Measurements from ENCODE around the gene STK11. TPM values are rescaled to one million over a fixed set of nuclear protein-coding genes. Genes with fewer than 3 reads are reported as not detected.

Gene STK11
- total RNA-seq, 4 donors from 2014 or later: 74.0 to 106 (median 78.4) TPM

- intact Hi-C loops (cut with DNase I; ENCODE audit: low total_unique reads): no loop called here
- TF ChIP-seq CTCF (IDR thresholded peaks at IDR 0.05): no peak
- no peak for TF ChIP-seq POLR2A (IDR thresholded peaks at IDR 0.05)
- DNase-seq (ENCODE audit: low spot score in 2 of 2): no peak
- no peak overlapping the region for H3K4me3 ChIP-seq (ENCODE audit: low read depth, poor library complexity, severe bottlenecking)
- 86 to 94% methylated on average over 53 to 61 of the region's 61 CpGs for WGBS, 2 donors
These were observed 24.6 kb downstream of the STK11 start for GRCh38 chr19:1229924-1230782.

DNA sequence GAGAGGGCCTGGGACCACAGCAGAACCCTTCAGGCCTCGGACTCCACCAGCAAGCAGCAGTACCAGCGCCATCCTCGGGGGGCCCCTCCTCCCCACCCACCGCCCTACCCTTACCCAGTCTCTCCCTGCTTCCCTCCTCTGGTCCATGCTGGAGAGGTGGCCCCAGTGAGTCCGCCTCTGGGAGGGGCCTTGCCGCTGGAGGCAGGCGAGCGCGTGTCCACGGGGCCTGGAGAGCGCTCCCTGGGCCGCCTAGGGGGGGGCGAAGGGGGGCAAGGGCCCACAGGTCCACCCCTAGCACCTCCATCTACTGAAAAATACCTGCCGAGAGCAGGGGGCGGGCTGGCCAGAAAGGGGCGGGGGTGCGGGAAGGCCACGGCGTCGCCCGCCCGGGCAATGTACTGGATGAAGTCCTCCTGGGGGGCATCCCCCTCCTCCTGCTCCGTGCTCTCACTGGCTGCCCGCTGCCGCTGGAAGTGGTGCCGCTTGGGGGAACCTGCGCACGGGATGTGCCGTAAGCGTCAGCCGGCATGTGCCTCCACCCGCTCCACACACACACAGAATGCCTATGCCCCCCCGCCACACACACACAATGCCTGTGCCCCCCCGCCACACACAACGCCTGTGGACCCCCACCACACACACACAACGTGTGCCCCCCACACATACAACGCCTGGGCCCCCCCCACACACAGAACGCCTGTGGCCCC lies 25.4 kb downstream of the STK11 start:
- TF ChIP-seq POLR2A (IDR thresholded peaks at IDR 0.05) (no peak), CTCF (IDR thresholded peaks at IDR 0.05) (no peak)
- DNase-seq (ENCODE audit: low spot score in 2 of 2): no peak
- WGBS, 2 donors: 60 to 62% methylated on average over 28 of the region's 38 CpGs
- no peak overlapping the region for H3K4me3 ChIP-seq (ENCODE audit: low read depth, poor library complexity, severe bottlenecking)
- intact Hi-C loops (cut with DNase I; ENCODE audit: low total_unique reads): no loop called here

DNA sequence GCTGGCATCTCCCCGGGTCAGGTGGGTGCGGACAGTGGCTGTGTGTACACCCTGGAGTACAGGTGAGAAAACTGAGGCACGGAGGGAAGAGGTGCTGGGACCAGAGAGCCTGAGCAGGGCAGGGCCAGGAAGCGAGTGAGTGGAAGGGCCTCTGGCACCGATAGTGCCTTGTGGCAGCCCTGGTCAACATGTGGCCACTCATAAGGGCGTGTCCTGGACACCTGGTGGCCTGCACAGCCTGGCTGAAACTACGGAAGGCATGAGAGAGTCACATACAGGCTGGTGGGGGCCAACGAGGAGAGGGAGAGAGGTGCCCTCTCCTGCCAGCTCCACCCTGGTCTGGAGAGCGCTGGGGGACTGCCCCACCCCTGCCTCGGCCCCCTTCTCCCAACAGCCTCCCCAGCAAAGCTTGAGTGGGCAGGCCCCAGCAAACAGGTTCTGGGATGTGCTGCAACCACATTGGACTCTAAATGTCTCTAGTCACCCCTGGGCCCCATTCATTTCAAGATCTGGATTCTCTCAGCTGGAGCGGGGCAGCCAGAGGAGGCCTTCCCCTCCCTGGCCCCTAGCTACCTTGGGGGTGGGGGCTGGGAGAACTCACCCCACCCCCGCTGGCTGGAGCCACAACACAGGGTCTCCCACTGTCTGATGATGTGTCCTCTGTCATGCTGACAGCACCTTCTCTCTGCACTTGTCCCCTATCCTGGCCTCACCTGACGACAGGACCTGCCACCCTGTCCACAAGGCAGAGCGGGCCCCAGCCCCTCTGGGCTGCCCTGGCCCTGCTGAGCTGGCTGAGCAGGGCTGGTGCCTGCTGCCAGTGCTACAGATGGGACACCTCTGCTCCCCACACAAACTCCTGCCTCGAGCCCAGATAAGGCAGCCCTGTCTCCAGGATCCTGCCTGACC lies 26.4 kb downstream of the STK11 start:
- intact Hi-C loops (cut with DNase I; ENCODE audit: low total_unique reads): no loop called here
- no peak overlapping the region for H3K4me3 ChIP-seq (ENCODE audit: low read depth, poor library complexity, severe bottlenecking)
- WGBS, 2 donors: 62 to 72% methylated on average over 13 to 15 of the region's 15 CpGs
- no peak for DNase-seq (ENCODE audit: low spot score in 2 of 2)
- no peak for TF ChIP-seq POLR2A (IDR thresholded peaks at IDR 0.05)
- TF ChIP-seq CTCF (IDR thresholded peaks at IDR 0.05): no peak

DNA sequence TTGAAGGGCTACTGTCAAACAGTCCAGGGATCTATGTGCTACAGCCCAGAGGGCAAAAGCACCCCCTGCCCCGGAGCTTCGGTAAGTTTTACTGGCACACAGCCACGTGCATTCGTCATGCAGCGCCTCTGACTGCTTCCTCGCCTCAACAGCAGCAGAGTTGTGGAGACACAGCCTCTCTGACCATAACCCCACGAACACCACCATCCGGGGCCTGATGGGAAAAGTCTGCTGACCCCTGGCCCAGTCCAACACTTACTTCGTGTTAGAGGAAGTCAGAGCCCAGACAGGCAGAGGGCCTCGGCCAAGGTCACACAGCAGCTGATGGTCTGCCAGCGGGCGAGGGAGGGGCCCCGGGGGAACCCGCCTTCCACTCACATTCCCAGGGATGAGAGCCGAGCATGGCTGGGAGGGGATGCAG lies 27.1 kb downstream of the STK11 start:
- H3K4me3 ChIP-seq (ENCODE audit: low read depth, poor library complexity, severe bottlenecking): no peak overlapping the region
- no peak for DNase-seq (ENCODE audit: low spot score in 2 of 2)
- TF ChIP-seq POLR2A (IDR thresholded peaks at IDR 0.05): no peak
- TF ChIP-seq CTCF (IDR thresholded peaks at IDR 0.05): no peak
- WGBS, 2 donors: 24 to 29% methylated on average over 10 to 14 of the region's 15 CpGs
- intact Hi-C loops (cut with DNase I; ENCODE audit: low total_unique reads): no loop called here

- TF ChIP-seq POLR2A (IDR thresholded peaks at IDR 0.05) (no peak), CTCF (IDR thresholded peaks at IDR 0.05) (no peak)
- DNase-seq (ENCODE audit: low spot score in 2 of 2): no peak
- WGBS, 2 donors: 54 to 66% methylated on average over 14 to 20 of the region's 24 CpGs
- intact Hi-C loops (cut with DNase I; ENCODE audit: low total_unique reads): no loop called here
- H3K4me3 ChIP-seq (ENCODE audit: low read depth, poor library complexity, severe bottlenecking): no peak overlapping the region
These were observed 27.6 kb downstream of the STK11 start for GRCh38 chr19:1233115-1233667.

Data from lower leg skin (tissue), 4 donors.